ENCODE data around the gene CAB39. TPM values are rescaled to one million over a fixed set of nuclear protein-coding genes. Genes with fewer than 3 reads are reported as not detected.

CAB39 gene
- polyA plus RNA-seq, 1 donor from 2014 or later: 118 TPM

DNA sequence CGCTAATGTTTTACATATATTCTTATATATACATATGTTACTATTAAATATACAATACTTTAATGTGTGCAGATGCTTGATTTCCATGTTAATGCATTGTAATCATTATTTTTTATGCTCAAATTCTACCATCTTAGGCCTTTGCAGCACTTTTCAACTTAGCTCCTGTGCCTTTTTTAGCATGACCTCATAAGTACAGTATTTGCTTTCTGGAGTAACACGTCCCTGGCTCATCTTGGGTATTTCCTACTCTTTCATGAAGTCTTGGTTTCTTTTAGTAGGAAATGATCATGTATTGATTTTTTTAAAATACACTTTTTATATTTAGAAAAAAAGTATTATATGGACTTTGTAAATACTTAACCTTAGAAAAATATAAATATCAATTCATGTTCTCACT, 36.5 kb downstream of the CAB39 start:
- Histone ChIP-seq H3K36me3 (ENCODE audit: insufficient read depth, low read length) (no peaks in the 10 kb centered on the region), H3K9me3 (ENCODE audit: low read length) (no peaks in the 10 kb centered on the region), H3F3A (ENCODE audit: insufficient read depth, low read length, poor library complexity, severe bottlenecking) (no peaks in the 10 kb centered on the region), H3K79me2 (replicated peaks; ENCODE audit: insufficient read depth, low read length) (peaks cover 24% of the 10 kb centered on the region), H3K4me2 (ENCODE audit: low read length) (no peak overlapping the region), H3K27me3 (ENCODE audit: insufficient read depth, low read depth, low read length) (no peaks in the 10 kb centered on the region), H3K9me2 (ENCODE audit: insufficient read depth, low read length) (no peaks in the 10 kb centered on the region), H3K4me3 (ENCODE audit: low read length) (no peak overlapping the region), H3K27ac (ENCODE audit: low read length) (no peak overlapping the region), H4K20me1 (ENCODE audit: insufficient read depth) (no peaks in the 10 kb centered on the region), H2AFZ (ENCODE audit: low read depth, low read length) (no peak overlapping the region), H3K9ac (ENCODE audit: low read length) (no peak overlapping the region)
- TF ChIP-seq POLR2AphosphoS5 (IDR thresholded peaks at IDR 0.05) (no peak), TAF1 (IDR thresholded peaks at IDR 0.05; ENCODE audit: low read depth) (no peak), EZH2 (IDR thresholded peaks at IDR 0.05; ENCODE audit: borderline replicate concordance, insufficient read depth, low read length, poor library complexity, severe bottlenecking) (no peak), SMC3 (conservative IDR thresholded peaks at IDR 0.05; ENCODE audit: poor library complexity) (no peak), EP300 (conservative IDR thresholded peaks at IDR 0.05; ENCODE audit: poor library complexity, severe bottlenecking) (no peak), MXI1 (conservative IDR thresholded peaks at IDR 0.05; ENCODE audit: poor library complexity, severe bottlenecking) (no peak), RAD21 (conservative IDR thresholded peaks at IDR 0.05) (no peak), CTCF (IDR thresholded peaks at IDR 0.05; ENCODE audit: poor library complexity, severe bottlenecking) (no peak)
- TF ChIP-seq, protein P1, sequence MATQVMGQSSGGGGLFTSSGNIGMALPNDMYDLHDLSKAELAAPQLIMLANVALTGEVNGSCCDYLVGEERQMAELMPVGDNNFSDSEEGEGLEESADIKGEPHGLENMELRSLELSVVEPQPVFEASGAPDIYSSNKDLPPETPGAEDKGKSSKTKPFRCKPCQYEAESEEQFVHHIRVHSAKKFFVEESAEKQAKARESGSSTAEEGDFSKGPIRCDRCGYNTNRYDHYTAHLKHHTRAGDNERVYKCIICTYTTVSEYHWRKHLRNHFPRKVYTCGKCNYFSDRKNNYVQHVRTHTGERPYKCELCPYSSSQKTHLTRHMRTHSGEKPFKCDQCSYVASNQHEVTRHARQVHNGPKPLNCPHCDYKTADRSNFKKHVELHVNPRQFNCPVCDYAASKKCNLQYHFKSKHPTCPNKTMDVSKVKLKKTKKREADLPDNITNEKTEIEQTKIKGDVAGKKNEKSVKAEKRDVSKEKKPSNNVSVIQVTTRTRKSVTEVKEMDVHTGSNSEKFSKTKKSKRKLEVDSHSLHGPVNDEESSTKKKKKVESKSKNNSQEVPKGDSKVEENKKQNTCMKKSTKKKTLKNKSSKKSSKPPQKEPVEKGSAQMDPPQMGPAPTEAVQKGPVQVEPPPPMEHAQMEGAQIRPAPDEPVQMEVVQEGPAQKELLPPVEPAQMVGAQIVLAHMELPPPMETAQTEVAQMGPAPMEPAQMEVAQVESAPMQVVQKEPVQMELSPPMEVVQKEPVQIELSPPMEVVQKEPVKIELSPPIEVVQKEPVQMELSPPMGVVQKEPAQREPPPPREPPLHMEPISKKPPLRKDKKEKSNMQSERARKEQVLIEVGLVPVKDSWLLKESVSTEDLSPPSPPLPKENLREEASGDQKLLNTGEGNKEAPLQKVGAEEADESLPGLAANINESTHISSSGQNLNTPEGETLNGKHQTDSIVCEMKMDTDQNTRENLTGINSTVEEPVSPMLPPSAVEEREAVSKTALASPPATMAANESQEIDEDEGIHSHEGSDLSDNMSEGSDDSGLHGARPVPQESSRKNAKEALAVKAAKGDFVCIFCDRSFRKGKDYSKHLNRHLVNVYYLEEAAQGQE (IDR thresholded peaks at IDR 0.05; ENCODE audit: borderline replicate concordance): no peak

GRCh38 chr2:230751062-230751461, 38.4 kb downstream of the CAB39 start:
- H3K79me2 ChIP-seq (replicated peaks; ENCODE audit: insufficient read depth, low read length): peaks cover 30% of the 10 kb centered on the region

More at GRCh38 chr2:230751062-230751461, 38.4 kb downstream of the CAB39 start:
- H3K27ac ChIP-seq (ENCODE audit: low read length): no peak overlapping the region
- H3K9ac ChIP-seq (ENCODE audit: low read length): no peak overlapping the region
- H3K9me2 ChIP-seq (ENCODE audit: insufficient read depth, low read length): no peaks in the 10 kb centered on the region
- no peaks in the 10 kb centered on the region for H3K36me3 ChIP-seq (ENCODE audit: insufficient read depth, low read length)
- no peaks in the 10 kb centered on the region for H3K27me3 ChIP-seq (ENCODE audit: insufficient read depth, low read depth, low read length)
- no peak for TF ChIP-seq EZH2 (IDR thresholded peaks at IDR 0.05; ENCODE audit: borderline replicate concordance, insufficient read depth, low read length, poor library complexity, severe bottlenecking)
- no peak for TF ChIP-seq SMC3 (conservative IDR thresholded peaks at IDR 0.05; ENCODE audit: poor library complexity)
- no peak for TF ChIP-seq TAF1 (IDR thresholded peaks at IDR 0.05; ENCODE audit: low read depth)
- TF ChIP-seq MXI1 (conservative IDR thresholded peaks at IDR 0.05; ENCODE audit: poor library complexity, severe bottlenecking): no peak
- no peaks in the 10 kb centered on the region for H4K20me1 ChIP-seq (ENCODE audit: insufficient read depth)
- H3F3A ChIP-seq (ENCODE audit: insufficient read depth, low read length, poor library complexity, severe bottlenecking): no peaks in the 10 kb centered on the region
- H3K4me2 ChIP-seq (ENCODE audit: low read length): no peak overlapping the region
- H3K4me3 ChIP-seq (ENCODE audit: low read length): no peak overlapping the region
- H2AFZ ChIP-seq (ENCODE audit: low read depth, low read length): no peak overlapping the region
- H3K9me3 ChIP-seq (ENCODE audit: low read length): no peaks in the 10 kb centered on the region

Data from neural cell (in vitro differentiated cells).